Hepatocyte (in vitro differentiated cells): ENCODE data around the gene GPRC5A.

Experiments used
- EZH2phosphoT487 ChIP-seq: fragments of 200-600 bp; sonication (generic); IDR thresholded peaks from one replicate; pipeline ENCODE4 v1.6.1; 2018; ENCODE audit warnings: antibody characterized with exemption, mild to moderate bottlenecking, low read depth, moderate library complexity; ENCODE audit not compliant: unreplicated experiment, severe bottlenecking
- TF ChIP-seq, protein P1 (sequence below): fragments of 200-600 bp; sonication (generic); IDR thresholded peaks from 2 replicates; pipeline ENCODE4 v1.5.1; 2016; ENCODE audit warnings: antibody characterized with exemption, mild to moderate bottlenecking; ENCODE audit not compliant: poor library complexity

DNA sequence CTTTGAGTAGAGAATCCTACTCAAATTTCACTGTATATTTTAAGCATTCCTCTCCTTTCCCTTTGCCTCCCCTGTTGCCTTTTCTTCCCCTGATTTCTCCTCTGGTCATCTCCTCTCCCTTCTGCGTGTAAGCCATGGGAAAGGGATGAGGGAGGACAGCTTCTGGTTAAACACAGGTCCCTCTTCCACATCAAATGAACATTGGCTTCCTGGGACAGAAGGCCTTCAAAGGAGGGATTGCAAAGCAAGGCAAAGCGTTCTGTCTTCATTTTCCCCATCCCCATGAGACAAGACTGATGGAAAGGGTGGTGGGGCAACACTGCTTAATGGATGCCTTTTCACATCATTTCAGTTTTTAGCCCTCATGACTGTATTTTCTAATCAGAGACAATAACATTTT lies 26.2 kb downstream of the GPRC5A start:
- TF ChIP-seq, protein P1, sequence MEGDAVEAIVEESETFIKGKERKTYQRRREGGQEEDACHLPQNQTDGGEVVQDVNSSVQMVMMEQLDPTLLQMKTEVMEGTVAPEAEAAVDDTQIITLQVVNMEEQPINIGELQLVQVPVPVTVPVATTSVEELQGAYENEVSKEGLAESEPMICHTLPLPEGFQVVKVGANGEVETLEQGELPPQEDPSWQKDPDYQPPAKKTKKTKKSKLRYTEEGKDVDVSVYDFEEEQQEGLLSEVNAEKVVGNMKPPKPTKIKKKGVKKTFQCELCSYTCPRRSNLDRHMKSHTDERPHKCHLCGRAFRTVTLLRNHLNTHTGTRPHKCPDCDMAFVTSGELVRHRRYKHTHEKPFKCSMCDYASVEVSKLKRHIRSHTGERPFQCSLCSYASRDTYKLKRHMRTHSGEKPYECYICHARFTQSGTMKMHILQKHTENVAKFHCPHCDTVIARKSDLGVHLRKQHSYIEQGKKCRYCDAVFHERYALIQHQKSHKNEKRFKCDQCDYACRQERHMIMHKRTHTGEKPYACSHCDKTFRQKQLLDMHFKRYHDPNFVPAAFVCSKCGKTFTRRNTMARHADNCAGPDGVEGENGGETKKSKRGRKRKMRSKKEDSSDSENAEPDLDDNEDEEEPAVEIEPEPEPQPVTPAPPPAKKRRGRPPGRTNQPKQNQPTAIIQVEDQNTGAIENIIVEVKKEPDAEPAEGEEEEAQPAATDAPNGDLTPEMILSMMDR, result no peak
- no peak for TF ChIP-seq EZH2phosphoT487
